GM18519 (cell line): Measurements from ENCODE around the gene RALGPS2.
"Not testable (repeated sequence)": the region's sequence is repeated elsewhere in the genome, so short reads cannot be mapped to it uniquely, and the experiment has no call there.

Experiments
- ATAC-seq: cut with Tn5 transposase; IDR thresholded peaks from one replicate; pipeline ENCODE4 v1.9.1; 2021; ENCODE audit warnings: mild to moderate bottlenecking, moderate library complexity; ENCODE audit not compliant: unreplicated experiment, low FRiP score

The RALGPS2 gene

DNA sequence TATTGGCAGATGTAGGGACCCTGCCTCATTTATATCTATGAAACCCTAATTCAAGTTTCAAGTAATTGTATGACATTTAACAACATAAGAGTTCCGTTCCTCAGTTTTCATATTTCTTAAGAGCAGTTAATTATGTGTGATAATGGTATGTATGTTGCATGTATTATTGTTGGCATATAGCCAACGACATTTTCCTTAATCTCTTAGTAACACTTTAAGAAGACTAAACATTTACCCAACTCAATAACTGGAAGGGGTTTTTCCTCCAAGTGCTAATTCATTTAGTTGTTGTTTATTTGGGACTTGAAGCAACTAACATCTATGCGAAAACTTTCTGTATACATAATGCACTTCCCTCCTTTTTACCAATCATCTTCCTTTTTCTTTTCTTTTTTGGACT lies 1.5 kb upstream of the RALGPS2 start:
- no peak for ATAC-seq

DNA sequence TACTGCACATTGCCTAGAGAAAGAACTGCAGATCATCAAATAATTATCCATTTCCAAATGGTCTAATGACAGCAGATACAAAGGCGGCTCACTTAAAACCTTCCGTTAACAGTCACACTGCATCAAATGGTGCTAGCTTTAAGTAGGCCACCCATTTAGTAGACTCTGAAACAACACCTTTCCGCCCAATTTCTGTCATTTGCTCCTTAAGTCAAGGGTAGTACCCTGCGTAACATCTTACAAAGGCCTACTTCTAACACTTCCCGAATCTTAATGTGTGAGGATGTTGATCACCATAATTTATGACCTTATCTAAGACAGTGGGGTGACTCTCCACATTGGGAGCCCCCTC lies 692 bp upstream of the RALGPS2 start:
- ATAC-seq = no peak

DNA sequence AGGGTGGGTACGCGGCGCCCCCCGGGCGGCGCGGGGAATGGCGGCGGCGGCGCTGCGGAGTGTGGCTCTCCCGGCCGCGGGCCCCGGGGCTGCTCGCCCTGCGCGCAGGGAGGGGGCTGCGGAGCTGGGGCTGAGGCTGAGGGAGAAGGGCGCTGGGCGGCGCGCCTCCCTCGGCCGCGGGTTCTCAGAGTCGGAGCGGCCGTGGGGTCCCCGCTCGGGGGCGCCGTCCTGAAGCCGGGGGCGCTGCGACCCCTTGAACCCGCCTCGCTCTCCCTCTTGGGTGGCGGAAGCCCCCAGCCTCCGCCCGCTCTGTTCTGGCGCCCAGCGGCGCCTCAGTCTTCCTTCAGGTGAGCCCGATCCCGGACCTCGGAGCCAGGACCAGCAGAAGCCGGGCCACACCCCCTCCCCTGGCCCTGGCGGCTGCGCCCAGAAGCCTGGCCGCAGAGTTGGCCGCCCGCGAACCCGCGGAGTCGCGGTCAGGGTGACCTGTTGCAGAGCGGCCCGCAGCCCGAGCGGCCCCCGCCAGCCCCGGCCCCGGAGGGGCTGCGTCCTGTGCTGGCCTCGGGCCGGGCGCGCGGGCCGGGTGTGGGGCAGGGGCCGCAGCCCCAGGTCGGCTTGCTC lies 532 bp downstream of the RALGPS2 start:
- peak; percentile 24 for ATAC-seq

DNA sequence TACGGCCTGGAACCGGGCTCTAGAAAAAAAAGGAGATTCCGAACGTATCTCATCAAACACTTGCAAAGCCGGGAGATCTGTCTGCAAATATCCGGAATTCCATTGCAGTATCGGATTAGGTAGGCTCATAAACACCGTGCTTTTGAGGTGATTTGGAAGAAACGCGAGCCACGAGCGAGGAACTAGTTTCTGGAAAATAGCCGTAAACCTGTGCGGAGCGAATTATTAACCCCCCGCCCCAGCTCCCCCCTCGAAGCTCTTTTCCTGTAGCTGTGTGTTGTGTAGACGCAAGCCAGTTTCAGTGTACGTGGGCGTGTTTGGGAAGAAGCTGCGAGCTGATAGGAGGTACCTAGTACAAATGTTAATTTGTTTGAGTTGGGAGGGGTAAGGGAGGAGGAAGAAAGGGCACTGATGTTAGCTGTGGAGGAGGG lies 1.1 kb downstream of the RALGPS2 start:
- ATAC-seq = peak; percentile 39

DNA sequence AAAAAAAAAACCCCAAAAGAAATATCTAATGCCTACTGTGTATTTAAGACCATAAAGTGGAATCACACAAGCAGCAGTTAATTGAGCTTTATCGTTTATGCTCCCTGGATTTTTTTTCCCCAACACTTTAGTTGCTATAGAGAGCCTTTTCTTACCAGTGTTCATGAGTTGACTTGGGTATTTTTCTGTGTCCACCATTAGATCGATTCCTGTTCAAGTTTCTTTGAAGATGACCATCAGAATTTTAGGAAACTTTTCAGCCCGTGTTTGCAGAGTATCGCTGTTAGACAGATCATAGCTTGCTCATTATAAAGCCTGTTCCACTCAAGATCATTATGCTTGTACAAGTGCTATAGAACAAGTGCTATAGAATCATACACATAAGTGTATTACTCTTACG lies 1.5 kb downstream of the RALGPS2 start:
- ATAC-seq = no peak

DNA sequence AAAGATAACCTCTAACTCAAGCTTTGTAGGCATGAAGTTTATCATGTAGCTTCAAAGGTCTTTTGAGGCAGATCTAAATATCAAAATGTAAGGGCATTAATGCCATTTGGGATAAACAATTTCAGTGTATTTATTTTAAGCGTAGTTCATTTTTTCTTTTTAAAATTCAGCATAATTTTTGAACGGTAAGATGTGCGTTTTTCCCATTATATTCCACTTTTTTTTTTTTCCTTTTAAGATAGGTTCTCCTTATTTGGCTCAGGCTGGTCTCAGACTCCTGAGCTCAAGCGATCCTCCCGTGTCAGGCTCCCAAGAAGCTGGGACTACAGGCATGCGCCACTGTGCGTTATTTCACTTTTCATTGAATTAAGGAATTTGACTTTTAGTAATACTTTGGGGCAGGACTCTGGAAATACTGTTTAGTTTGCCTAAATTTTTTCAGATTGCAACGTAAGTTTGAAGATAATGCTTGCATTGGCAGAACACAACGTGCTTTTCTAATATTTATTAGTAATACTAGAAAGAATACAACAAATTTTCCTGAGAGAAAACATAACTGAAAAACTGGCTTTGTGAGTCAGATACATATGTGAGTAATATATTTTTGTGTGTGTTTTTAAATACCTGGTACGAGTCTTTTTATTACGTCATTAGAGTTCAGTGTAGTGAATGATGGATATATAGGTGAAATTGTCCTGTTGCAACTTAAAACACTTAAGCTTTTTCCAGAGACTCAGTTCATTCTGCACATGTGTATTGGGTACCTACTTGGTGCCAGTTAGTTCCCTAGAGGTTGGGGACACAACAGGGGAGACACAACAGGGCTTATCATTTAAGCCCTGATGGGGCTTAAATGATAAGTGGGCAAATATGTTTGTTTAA lies 2.2 kb downstream of the RALGPS2 start:
- no peak for ATAC-seq

DNA sequence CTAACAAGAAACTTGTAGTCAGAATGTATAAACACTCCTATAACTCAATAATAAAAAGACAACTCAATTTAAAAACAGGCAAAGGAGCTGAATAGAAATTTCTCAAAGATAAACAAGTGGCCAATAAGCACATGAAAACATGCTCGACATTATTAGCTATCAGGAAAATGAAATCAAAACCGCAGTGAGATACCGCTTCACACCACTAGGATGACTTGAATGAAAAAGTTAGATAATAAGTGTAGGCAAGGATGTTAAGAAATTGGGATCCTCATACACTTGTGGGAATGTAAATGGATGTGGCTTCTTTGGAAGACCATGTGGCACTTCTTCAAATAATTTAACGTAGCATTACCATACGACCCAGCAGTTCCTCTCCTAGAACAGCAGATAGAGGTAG lies 8.9 kb downstream of the RALGPS2 start:
- no peak for ATAC-seq

DNA sequence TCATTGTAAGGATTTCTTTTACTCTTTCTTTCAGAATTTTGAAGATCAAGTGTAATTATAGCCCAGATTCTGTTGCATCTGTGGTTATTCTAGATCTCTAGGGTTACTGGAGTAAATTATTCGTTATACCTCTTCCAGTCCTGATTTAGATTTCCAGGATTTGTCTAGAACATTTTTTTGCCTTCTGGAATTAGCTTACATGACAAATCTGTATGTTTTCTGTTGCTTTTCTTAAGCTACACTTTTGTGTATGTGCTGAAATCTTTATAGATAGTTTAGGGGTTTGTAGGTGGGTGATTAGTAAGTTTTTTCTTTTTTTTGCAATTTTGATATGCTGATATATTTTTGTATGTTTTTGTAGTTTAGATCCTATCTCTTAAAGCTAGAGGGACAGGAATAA lies 13.7 kb downstream of the RALGPS2 start:
- no peak for ATAC-seq

DNA sequence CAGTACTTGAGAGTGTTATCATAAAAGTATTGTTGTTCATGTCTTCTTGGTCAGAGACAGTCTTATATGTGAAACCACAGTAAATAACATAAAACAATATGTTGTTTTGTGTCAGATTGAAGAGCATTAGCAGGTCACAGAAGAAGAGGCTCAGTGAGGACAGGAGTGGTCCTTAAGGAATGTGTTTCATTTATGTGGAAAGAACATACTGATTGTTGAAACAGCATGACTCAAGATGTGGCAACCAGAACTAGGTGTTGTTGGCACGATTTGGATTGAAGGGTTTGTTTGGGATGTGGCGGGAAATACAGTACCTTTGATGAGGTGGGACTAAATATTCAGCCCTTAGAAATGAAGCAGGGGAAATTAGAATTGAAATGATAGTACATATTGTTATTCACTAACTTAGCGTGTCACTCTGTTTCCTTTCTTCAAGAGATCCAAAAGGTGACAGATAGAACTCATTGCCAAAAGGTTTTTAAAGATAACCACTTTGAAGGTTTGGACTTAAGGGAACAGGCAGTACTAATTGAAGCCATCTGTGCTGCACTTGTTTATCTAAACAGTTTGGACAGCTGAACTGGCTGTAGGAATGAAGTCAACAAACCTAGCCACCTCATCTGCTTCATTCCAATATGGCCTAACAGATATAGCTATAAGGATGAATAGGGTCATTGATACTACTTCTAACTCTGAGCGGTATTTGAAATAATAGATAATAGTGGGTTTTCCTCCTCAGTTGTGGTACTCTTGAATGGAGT lies 14.4 kb downstream of the RALGPS2 start:
- no peak for ATAC-seq

DNA sequence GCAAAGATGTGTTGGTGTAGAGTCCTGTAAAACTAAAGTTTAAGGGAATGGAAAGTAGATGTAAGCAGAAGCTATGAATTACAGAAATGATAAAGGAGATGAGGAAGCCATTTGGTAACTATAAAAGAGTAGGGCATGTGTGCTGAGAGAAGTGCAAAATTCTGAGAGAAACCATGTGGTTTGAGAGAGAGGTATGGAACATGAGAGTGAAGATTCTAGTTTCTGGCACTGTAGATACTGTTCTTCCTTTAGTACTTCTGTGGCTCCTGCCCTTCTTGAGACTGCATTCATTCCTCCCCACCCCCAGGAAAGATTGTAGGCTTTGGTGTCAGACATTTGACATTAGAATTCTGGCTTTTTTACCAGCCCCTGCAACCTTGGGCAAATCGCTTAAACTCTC lies 15.4 kb downstream of the RALGPS2 start:
- ATAC-seq = no peak

DNA sequence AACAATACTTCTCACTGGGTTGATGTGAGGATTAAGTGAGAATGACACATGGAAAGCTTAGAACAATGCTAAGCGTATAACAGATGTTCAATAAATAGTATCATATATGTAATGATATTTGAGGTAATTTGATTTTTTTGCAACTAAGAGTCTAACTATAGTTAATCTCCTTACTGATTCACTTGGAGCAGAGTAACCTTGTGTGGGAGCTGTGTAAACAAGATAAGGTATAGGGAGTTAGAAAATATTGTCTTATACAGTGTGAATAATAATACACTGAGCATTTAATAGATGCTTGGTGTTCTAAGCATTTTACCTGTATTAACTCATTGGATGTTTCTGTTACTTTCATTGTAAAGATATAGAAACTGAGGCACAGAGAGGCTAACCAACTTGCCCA lies 15.9 kb downstream of the RALGPS2 start:
- no peak for ATAC-seq

DNA sequence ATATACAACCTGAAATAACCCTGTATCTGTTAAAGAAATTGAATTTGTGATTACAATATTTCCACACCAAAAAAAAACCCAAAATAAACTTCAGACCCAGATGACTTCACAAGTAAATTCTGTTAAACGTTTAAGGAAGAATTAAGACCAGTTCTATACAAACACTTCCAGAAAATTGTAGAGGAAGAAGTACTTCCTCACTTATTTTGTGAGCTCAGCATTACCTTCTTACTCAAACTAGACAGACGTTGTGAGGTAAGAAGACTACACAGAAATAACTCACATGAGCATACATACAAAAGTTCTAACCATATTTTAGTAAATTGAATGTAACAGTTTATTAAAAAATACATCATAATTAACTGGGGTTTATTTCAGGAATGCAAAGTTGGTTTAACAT lies 18.8 kb downstream of the RALGPS2 start:
- no peak for ATAC-seq

DNA sequence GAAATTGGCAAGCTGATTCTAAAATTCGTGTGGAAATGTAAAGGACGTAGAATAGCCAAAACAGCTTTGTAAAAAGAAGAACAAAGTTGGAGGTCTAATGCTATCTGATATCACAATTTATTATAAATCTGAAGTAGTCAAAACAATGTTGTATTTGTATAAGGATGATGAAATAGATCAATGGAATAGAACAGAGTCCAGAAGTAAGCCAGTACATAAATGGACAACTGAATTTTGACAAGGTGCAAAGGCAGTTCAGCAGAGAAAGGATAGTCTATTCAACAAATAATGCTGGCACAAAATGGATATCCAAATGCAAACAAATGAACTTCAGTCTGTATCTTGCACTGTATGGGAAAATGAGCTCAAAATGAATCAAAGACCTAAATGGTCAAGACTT lies 20.2 kb downstream of the RALGPS2 start:
- no peak for ATAC-seq

DNA sequence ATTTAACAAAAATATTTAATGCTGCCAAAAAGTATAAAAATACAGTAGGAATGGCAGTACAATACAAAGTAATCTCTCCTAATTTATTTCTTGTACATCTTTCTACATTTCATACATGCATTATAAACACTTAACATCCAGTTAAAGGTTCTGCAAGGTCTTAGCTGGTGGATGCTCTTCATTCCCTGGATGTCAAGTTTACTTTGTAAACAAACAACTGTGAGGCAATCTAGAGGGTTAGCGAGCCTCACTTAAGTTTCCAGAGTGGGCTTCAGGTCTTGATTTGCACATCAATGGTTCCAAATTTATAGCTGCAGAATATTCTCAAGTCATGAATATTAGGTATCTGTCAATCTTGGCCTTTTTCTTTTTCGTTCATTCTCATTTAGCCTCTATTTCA lies 21.3 kb downstream of the RALGPS2 start:
- ATAC-seq = no peak

DNA sequence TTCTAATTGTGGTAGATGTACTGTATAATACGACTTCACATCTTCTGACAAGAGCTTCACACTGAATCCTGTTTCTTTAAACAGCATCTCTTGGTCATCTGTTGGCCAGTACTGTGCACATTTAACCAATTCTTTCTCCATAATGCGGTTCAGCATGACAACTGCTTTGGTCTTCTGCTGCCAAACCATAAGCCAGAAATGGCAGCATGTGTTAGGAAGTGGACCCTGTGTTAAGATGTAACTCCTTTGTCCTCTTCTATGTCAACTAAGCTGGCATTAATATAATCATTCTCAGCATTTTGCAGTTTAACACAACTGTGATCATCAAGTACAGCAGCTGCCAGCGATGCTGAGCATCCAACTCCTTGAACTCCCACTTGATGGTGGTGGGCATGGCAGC lies 22.3 kb downstream of the RALGPS2 start:
- ATAC-seq = not testable (repeated sequence)

DNA sequence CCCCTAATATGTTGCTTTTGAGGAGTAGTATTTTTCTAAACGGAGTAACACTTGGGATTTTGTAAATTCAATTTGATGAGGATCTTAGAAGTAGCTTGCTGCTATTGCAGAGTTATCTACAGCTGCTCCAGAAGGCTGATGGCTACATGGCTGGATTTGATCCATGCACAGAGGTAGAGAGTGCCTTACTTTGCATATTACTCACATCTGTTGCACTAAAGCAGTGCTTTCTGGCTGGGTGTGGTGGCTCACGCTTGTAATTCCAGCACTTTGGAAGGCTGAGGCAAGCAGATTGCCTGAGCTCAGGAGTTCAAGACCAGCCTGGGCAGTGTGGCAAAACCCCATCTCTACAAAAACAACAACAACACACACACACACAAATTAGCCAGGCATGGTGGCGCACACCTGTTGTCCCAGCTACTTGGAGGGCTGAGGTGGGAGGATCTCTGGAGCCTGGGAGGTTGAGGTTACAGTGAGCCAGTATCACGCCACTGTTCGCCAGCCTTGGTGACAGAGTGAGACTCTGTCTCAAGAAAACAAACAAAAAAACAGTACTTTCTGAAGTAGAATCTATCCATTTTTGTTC lies 24.6 kb downstream of the RALGPS2 start:
- ATAC-seq = no peak

DNA sequence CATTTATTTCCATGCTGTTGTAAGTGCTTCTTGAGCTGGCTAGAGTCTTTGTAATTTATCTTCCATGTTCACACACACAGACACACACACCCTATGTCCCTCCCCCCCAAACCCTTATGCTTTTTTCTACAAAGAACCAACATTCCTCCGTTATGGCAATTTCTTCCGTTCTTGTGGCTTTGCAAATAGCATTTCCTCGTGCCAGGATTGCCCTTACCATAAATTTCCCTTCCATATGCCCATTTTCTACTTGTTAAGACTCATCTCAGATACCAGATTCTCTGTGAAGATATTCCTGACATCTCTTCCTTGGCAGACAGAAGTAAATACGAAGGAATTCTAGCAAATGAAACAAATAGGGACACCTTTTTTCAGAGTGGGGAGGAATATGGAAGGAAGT lies 26.0 kb downstream of the RALGPS2 start:
- ATAC-seq = no peak

DNA sequence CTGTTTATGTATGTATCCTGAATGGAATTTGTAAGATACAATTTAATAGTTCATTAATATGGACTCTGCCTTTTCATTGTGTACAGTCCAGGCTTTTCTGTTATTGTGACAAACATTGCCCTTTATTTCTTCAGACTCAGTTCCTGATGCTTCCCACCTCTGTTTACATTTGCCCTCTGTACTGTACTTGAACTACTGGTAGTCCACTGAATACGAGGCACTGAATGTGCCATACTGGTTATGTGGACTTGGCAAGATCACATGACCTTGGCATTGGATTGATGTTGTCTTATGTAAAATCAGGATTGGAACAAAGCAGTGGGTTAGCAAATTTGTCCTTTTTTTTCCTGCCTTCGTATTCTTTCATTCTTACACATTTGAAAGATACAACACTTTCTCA lies 27.8 kb downstream of the RALGPS2 start:
- no peak for ATAC-seq

DNA sequence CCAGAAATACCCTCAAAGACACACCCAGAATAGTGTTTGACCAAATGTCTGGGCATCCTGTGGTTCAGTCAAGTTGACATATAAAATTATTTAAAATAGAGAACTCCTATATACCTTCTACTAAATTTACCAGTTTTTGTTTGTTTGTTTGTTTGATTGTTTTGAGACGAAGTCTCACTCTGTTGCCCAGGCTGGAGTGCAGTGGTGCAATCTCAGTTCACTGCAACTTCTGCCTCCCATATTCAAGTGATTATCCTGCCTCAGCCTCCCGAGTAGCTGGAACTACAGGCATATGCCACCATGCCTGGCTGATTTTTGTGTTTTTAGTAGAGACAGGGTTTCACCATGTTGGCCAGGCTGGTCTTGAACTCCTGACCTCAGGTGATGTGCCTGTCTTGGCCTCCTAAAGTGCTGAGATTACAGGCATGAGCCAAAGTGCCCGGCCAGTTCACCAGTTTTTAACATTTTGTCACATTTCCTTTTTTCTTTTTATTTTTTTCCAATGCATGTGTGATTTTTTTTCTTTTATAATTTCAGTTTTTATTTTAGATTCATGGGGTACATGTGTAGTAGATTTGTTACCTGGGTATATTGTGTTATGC lies 29.7 kb downstream of the RALGPS2 start:
- ATAC-seq = not testable (repeated sequence)

DNA sequence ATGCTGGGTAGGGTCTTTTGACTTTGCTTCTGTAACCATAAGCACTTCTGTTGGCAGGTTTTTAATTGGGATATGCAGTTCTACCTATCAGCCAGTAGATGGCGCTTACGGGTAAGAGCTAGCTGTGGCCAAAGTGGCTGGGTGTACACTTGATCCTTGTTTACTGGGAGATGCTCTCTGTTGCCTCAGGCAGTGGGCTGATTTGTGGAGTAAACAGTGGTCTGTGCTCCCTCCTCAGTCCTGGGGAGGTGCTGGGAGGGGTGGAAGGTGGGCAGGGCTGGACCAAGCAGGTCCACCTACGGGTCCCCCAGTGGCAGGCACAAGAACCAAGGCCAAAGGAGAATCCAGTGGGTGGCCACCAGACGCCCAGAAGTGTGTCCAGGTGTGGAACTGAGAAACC lies 43.4 kb downstream of the RALGPS2 start:
- peak; percentile 64 for ATAC-seq

DNA sequence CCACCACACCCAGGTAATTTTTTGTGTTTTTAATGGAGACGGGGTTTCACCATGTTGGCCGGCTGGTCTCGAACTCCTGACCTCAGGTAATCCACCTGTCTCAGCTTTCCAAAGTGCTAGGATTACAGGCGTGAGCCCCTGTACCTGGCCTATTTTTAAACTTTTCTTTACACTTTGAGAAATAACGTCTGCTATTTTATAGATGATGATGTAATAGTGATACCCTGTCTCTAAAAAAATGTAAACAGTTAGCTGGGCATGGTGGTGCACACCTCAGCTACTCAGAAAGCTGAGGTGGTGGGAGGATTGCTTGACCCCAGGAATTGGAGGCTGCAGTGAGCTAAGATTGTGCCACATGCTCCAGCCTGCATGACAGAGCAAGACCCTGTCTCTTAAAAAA lies 47.9 kb downstream of the RALGPS2 start:
- no peak for ATAC-seq
